ENCODE data around the gene MRPL34. TPM values are rescaled to one million over a fixed set of nuclear protein-coding genes. Genes with fewer than 3 reads are reported as not detected.

The MRPL34 gene
- total and polyA plus RNA-seq, 8 donors = 32.4 to 78.1 (median 39.3) TPM

DNA sequence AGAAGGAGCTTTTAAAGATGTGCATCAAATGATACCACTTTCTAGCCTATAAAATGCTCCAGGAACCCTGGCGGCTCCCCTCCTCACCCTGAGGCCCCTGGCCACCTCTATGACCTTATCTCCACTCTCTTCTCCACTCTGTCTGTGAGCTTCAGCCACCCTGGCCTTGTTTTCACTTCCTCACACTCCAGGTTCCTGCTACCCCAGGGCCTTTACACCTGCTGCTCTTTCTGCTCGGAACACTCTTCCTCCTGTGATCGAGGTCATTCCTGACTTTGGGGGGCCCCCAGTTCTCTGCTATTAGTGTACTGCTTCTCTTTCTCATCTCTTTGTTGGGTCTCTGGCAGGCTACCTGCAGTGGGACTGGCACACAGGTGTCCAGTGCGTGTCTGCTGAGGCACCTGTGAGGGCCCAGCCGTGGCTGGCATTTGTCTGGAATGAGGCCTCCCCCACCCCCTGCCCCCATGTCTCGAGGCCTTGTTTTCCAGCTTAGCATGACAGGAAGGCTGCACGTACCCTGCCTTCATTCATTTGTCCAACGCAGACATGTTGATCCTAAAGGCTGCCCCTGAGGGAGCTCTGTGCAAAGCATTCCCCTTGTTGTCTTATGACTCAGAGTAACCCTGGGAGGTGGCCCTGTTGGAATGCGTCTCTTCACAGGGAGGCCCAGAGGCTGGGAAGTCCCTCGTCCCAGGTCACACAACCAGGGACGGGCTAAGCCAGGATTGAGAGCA lies 6.0 kb downstream of the MRPL34 start:
- H3K27me3 ChIP-seq = no peaks in the 10 kb centered on the region
- ATAC-seq (peak in 1 of 4 donors; percentile 12), FAIRE-seq (no peak), DNase-seq (no peak)
- peaks cover 0 to 13% (median 6%) of the 10 kb centered on the region in 3 donors for H3K36me3 ChIP-seq
- 73 to 78% methylated on average over 11 of the region's 11 CpGs for WGBS, 2 donors
- H3K9me3 ChIP-seq = no peaks in the 10 kb centered on the region
- H3K27ac ChIP-seq = peak overlapping the region in 2 of 4 donors; percentile 55 to 60
- TF ChIP-seq CTCF (IDR thresholded peaks at IDR 0.05) = no peak
- H3K4me1 ChIP-seq = peaks cover 0 to 7% (median 5%) of the 10 kb centered on the region in 3 donors
- no peak overlapping the region for H3K4me3 ChIP-seq
- intact Hi-C loops (cut with DNase I) = no loop called here

GRCh38 chr19:17312189-17313113 lies 6.8 kb downstream of the MRPL34 start:
- intact Hi-C loops (cut with DNase I) = no loop called here
- WGBS, 2 donors = 79 to 85% methylated on average over 20 of the region's 20 CpGs
- H3K4me3 ChIP-seq = no peak overlapping the region
- peaks cover 0 to 13% (median 6%) of the 10 kb centered on the region in 3 donors for H3K36me3 ChIP-seq
- FAIRE-seq = no peak
- ATAC-seq = no peak
- H3K27me3 ChIP-seq = no peaks in the 10 kb centered on the region
- TF ChIP-seq CTCF (IDR thresholded peaks at IDR 0.05) = no peak
- peaks cover 0 to 4% (median 2%) of the 10 kb centered on the region in 3 donors for H3K4me1 ChIP-seq
- no peak for DNase-seq
- peak overlapping the region in 2 of 4 donors; percentile 55 to 60 for H3K27ac ChIP-seq
- no peaks in the 10 kb centered on the region for H3K9me3 ChIP-seq

DNA sequence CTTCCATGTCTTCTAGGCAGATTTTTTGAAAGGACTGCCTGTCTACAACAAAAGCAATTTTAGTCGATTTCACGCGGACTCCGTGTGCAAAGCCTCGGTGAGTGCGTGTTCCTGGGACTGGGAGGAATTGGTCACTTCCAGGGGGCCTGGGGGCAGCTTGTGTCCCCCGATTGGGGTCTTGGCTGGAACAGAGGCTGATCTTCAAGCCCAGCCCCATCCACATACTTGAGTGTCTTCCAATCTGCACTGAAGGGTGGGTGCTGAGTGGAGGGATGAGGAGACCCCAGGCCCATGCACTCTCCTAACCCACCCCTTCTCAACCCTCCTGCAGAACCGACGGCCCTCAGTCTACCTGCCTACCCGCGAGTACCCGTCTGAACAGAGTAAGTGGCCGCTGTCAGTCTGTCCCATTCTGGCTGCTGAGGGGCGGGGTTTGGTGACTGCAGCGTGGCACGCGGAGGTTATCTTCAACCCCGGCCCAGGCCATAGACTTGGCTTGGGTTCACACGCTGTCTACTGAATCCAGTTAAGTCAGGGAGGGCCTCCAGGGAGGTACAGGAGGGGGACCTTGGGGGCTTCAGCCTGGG lies 8.4 kb downstream of the MRPL34 start:
- Histone ChIP-seq H3K4me3 (no peak overlapping the region), H3K36me3 (peaks cover 0 to 13% (median 6%) of the 10 kb centered on the region in 3 donors)
- intact Hi-C loops (cut with DNase I) = no loop called here

DNA sequence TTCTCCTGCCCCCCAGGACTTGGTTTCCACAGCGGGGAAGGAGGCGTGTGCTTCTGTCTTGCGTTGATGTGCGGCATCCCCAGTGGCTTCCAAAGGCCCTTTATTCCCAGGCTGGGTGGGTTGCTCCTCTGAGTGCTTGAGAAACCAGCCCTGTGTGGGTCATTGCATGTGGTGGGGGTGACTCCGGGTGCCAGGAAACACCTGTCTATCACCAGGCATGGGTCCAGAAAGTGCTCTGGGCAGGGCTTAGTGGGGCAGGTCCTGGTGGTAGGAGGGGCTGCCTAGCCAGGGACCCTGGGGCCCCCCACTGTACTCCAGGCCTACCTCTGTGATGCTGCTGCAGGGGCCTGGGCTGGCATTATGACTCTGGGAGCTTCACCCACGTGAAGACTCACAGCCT lies 13.3 kb downstream of the MRPL34 start:
- H3K9me3 ChIP-seq = no peaks in the 10 kb centered on the region
- H3K4me1 ChIP-seq = no peaks in the 10 kb centered on the region
- no peak for ATAC-seq
- 78 to 79% methylated on average over 6 of the region's 6 CpGs for WGBS, 2 donors
- intact Hi-C loops (cut with DNase I) = no loop called here
- no peak overlapping the region for H3K4me3 ChIP-seq
- H3K27me3 ChIP-seq = no peaks in the 10 kb centered on the region
- DNase-seq = no peak
- no peak for TF ChIP-seq CTCF (IDR thresholded peaks at IDR 0.05)
- no peak for FAIRE-seq
- H3K27ac ChIP-seq = no peak overlapping the region
- H3K36me3 ChIP-seq = peaks cover 6 to 24% (median 12%) of the 10 kb centered on the region in 3 donors

More for the DNA sequence above, 8.4 kb downstream of the MRPL34 start:
- no peak for ATAC-seq
- FAIRE-seq = no peak
- H3K27ac ChIP-seq = no peak overlapping the region
- no peaks in the 10 kb centered on the region for H3K9me3 ChIP-seq
- WGBS, 2 donors = 87% methylated on average over 19 of the region's 19 CpGs
- peaks cover 0 to 4% (median 2%) of the 10 kb centered on the region in 3 donors for H3K4me1 ChIP-seq
- no peak for TF ChIP-seq CTCF (IDR thresholded peaks at IDR 0.05)
- H3K27me3 ChIP-seq = no peaks in the 10 kb centered on the region
- no peak for DNase-seq
